ENCODE measurements around the gene KRTAP10-7.
"Not testable (repeated sequence)": the region's sequence is repeated elsewhere in the genome, so short reads cannot be mapped to it uniquely, and the experiment has no call there.

The KRTAP10-7 gene

DNA sequence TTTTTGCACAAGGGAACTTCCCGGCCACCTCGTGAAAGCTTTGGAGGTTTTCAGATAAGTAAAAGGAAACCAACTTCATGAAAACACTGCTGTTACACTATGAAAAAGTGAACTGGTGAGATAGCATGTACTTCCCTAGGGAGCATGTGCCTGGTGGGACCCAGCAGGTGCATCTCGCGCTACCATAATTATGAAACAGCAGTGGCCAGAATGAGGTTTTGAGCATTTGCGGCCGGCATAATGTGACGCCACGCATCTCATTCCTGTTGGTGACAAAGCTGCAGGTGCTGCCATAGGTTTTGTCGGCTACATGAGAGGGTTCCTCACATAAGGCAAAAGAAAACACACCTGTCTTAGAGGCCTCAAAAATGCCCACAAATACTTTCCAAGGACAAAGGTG, 43.5 kb upstream of the KRTAP10-7 start:
- DNase-seq (ENCODE audit: low read depth, low spot score) = no peak
- TF ChIP-seq CTCF (IDR thresholded peaks at IDR 0.05; ENCODE audit: low read depth, low read length) = no peak
- in situ Hi-C loops (cut with HindIII; ENCODE audit: low sequenced_read_pairs) = no loop called here
- no peak overlapping the region for H3K4me3 ChIP-seq (ENCODE audit: low read depth, low read length)

DNA sequence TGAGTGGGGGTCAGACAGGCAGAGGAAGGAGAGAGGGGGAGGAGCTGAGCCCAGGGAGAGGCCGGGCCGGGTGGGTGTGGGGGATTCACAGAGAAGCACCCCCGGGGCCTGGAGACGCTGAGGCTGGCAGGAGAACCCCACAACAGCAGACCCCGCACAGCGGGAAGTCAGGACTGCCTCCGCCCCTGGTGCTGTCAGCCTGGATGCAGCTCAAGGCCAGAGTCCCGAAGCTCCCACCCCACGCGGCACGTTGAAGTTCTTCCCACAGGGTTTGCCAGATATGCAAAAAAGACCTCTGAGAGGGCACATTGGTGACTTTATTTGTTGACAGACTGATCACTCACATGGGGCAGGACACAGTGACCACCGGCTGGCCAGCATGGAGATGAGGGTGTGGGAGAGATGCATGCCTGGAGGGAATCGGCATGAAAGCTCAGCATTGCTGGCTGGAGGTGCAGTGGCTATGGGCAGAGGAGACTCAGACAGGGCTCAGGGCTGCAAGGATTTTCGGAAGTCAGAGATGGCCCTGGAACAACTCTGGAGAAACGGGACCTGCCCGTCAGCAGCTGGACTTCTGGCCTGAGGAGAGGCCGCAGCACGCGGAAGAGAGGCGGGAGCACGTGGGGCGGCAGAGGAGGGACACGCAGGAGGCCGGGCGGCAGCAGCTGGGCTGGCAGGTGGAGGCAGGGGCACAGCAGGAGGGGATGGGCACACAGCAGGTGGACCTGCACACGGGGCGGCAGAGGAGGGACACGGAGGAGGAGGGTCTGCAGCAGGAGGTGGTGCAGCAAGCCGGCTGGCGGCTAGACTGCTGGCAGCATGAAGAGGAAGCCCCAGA, 42.7 kb upstream of the KRTAP10-7 start:
- in situ Hi-C loops (cut with HindIII; ENCODE audit: low sequenced_read_pairs) = no loop called here
- no peak overlapping the region for H3K4me3 ChIP-seq (ENCODE audit: low read depth, low read length)
- TF ChIP-seq CTCF (IDR thresholded peaks at IDR 0.05; ENCODE audit: low read depth, low read length) = no peak
- DNase-seq (ENCODE audit: low read depth, low spot score) = no peak

DNA sequence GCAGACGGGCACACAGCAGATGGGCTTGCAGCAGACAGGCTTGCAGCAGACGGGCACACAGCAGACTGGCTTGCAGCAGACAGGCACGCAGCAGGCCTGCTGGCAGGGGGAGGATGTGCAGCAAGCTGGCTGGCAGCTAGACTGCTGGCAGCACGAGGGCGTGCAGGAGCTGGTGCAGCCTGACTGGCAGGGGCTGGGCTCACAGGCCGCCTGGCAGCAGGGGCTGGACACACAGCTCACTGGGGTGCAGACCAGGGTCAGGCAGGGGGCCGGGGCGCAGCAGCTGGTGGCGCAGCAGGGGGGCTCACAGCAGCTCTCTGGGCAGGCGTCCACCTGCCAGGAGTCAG, 42.1 kb upstream of the KRTAP10-7 start:
- in situ Hi-C loops (cut with HindIII; ENCODE audit: low sequenced_read_pairs); H3K4me3 ChIP-seq (ENCODE audit: low read depth, low read length); DNase-seq (ENCODE audit: low read depth, low spot score): not testable (repeated sequence)

DNA sequence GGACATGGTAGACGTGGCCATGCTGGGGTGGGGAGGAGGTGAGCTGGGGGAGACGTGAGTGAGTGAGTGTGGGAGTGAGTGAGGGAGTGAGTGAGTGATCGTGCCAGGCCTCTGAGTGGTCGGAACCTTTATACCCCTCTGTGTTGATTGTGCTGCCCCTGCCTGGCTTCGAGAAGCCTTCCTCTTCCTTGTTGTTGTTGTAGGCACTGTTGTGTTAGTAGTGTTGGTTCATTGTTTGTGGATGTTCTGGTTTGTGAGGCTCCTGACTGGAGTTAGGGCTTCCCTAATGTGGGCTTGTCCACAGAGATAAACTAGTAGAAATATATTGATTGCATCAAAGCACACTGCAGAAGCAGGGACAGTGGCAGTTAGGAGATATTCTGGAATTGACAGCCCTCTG, 41.7 kb upstream of the KRTAP10-7 start, which contains the start of gene KRTAP10-3:
KRTAP10-3 (minus strand) TSS at position 101 of the 400 bp plus-strand sequence; CDS start at position 21, 80 bp downstream.
- no peak for TF ChIP-seq CTCF (IDR thresholded peaks at IDR 0.05; ENCODE audit: low read depth, low read length)
- in situ Hi-C loops (cut with HindIII; ENCODE audit: low sequenced_read_pairs) = no loop called here
- DNase-seq (ENCODE audit: low read depth, low spot score) = no peak
- H3K4me3 ChIP-seq (ENCODE audit: low read depth, low read length) = no peak within 1 kb of the TSS

- in situ Hi-C loops (cut with HindIII; ENCODE audit: low sequenced_read_pairs) = no loop called here
- no peak overlapping the region for H3K4me3 ChIP-seq (ENCODE audit: low read depth, low read length)
- TF ChIP-seq CTCF (IDR thresholded peaks at IDR 0.05; ENCODE audit: low read depth, low read length) = no peak
- DNase-seq (ENCODE audit: low read depth, low spot score) = no peak
These were observed 36.3 kb upstream of the KRTAP10-7 start for GRCh38 chr21:44564099-44564498.

DNA sequence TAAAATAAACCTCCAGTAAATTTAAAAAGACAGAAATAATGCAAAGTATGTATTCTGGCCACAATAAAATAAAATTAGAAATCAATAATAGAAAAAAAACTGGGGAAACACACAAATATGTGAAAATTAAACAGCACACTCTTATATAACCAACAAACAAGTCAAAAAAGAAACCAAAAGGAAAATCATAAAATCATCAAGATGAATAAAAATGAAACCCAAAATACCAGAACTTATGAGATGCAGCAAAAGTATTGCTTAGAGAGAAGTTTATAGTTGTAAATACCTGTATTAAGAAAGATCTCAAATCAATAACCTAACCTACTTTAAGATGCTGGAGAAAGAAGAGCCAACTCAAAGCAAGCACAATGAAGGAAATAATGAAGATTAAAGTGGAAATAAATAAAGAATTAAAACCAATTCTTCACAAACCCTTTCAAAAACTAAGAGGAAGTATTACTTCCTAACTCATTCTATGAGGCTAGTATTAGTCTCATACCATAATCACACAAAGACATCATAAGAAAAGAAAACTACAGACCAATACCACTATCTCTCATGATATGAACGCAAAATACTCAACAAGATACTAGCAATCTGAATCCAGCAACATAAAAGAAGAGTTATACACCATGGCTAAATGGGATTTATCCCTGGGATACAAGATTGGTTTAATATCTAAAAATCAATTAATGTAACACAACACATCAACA, 35.4 kb upstream of the KRTAP10-7 start:
- in situ Hi-C loops (cut with HindIII; ENCODE audit: low sequenced_read_pairs) = no loop called here
- no peak for DNase-seq (ENCODE audit: low read depth, low spot score)
- TF ChIP-seq CTCF (IDR thresholded peaks at IDR 0.05; ENCODE audit: low read depth, low read length) = no peak
- no peak overlapping the region for H3K4me3 ChIP-seq (ENCODE audit: low read depth, low read length)

DNA sequence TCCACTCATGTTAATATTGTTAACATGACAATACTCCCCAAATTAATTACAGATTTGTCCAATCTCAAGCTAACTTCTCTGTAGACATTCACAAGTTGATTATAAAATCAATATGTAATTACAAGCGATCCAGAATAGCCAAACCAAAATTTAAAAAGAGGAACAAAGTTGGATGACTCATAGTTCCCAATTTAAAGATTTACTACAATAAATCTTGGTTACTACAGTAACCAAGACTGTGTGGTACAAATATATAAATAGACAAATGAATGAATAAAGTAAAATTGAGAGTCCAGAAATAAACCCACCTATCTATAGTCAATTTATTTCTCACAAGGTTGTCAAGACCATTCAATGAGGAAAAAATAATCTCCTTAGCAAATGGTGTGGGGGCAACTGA, 34.0 kb upstream of the KRTAP10-7 start:
- DNase-seq (ENCODE audit: low read depth, low spot score) = no peak
- no peak for TF ChIP-seq CTCF (IDR thresholded peaks at IDR 0.05; ENCODE audit: low read depth, low read length)
- in situ Hi-C loops (cut with HindIII; ENCODE audit: low sequenced_read_pairs) = no loop called here
- H3K4me3 ChIP-seq (ENCODE audit: low read depth, low read length) = no peak overlapping the region
